NCI-H2171 (cell line): ENCODE data around the gene EIF5.

ENCODE experiments used
- DNase-seq: peaks from one replicate; lab custom pipeline; 2025; lab: John Stamatoyannopoulos, UW

Gene EIF5

DNA sequence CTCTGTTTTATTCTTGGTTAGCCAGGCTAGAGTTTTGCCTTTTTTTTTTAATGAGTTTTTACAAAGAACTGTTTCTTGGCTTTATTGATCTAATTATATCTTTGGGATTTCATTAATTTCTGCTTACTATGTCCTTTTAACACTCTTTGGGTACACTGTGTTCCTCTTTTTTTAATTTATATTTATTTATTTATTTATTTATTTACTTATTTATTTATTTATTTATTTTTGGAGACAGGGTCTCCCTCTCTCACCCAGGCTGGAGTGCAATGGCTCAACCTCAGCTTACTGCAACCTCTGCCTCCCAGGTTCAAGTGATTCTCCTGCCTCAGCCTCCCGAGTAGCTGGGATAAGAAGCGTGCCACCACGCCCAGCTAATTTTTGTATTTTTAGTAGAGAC, 36.0 kb downstream of the EIF5 start:
- no peak for DNase-seq

DNA sequence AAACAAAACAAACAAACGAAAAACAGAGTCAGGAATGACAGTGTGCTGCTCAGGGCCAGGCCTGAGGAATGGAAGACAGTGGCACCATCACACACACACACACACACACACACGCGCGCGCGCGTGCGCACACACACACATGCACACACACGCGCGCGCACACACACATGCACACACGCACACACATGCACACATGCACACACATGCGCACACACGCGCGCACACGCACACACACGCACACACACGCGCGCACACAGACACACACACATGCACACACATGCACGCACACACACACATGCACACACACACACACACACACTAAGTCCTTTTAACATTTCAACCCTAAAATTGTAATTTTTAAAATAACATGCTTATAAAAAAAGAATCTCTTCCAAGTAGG, 38.0 kb downstream of the EIF5 start:
- DNase-seq, result no peak

DNA sequence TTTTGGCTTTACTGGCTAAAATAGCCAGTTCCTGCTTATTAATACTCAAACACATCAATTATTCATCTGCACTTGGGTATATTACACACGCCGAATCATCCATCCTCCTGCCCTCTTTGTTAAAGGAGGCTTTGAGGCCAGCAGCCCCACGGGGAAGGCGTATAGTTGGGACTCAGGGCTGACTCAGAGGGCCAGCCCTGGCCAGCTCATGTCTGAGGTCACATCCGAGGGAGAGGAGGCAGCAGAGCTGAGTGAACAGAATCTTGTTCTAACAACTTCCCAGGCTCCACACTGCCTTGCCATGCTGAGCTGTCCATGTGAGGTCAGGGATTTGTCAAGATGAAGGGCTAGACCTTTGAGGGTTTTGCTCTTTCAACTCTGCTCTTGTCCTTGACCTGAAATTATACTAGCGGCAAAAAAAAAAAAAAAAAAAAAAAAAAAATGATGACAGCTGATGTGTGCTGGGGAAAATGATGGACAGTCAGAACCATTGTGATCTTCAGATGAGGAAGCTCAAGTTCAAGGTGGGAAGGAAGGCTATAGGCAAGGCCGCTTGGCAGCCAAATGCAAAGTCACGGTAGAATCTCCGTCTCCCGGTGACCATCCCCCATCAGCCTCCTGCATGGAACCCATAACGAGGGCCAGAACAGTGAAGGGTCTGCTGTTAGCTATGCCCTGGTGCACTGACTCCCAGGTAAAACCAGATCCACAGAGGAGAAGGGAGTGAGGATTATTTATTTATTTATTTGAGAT, 38.7 kb downstream of the EIF5 start:
- DNase-seq, result no peak

DNA sequence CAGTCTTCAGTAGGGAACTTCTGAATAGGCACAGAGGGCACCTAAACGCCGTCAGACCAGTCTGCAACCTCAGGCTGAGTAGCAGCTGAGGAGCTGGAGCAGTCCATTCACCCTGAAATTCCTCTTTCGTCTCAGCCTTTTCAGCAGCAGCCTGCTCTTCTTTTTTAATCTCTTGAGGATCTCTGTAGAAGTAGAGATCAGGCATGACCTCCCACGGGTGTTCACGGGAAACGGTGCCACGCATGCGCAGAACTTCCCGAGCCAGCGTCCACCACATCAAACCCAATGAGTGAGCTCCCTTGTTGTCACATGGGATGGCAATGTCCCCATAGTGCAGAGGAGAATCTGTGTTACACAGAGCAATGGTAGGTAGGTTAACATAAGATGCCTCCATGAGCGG, 40.1 kb downstream of the EIF5 start:
- DNase-seq, result no peak

DNA sequence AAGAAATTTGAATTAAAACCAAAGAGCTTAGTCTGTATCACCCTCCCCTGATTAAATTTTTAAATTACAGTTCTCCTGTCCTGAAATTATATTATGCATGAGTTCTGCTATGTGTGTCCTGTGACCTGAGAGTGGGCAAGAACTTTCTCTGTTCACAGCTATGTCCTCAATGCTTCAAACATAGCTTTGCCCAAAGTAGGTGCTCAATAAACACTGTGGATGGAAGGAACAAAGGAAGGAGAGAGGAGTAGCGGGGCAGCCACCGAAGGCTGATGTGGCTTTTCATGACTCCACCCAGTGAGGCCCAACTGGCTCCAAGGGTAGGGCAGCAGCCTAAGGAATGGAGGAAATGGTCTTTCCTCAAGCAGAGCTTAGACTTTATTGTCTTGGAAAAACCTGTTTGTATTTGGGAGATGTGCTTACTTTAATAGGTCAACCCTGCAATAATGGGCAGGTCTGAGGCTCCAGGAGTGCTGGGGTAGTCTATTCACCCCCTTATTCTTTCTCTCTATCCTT, 43.5 kb downstream of the EIF5 start:
- DNase-seq, result no peak

DNA sequence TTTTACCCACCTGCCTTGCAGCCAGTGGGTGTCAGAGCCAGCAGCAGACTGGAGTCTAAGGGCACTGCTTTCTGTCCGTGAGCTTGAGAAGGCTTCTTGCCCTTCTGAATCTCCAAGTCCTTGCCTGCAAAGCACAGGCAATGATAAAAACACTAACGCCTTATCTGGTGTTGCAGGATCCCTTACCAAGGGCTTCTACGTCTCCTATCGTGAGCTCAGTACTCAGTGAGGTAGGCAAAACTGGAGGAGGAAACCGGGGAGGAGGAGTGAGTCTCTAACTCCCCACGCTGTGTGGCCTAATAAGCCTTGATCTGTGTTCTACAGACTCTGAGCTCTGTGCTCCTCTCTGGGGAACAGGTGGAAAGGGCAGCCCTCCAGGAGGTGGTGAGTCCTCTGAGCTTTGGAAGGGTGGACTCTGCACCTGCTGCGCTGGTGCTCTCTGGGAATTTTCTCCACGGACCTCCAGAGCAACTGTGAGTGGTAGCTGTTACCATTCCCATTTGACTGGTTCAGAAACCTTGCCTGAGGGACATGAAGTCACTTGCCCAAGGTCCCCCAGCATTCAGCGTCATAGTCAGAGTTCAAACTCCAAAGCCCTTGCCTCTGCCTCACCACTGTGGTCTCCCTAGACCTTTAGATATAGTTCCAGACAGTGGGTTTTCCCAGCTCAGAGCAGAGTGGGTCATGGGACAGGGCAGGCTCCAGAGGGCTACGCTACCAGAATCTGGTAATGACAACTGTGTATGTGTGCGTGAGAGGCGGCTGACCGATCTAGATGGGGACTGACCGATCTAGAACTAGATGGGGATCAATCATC, 44.2 kb downstream of the EIF5 start:
- DNase-seq, result no peak

DNA sequence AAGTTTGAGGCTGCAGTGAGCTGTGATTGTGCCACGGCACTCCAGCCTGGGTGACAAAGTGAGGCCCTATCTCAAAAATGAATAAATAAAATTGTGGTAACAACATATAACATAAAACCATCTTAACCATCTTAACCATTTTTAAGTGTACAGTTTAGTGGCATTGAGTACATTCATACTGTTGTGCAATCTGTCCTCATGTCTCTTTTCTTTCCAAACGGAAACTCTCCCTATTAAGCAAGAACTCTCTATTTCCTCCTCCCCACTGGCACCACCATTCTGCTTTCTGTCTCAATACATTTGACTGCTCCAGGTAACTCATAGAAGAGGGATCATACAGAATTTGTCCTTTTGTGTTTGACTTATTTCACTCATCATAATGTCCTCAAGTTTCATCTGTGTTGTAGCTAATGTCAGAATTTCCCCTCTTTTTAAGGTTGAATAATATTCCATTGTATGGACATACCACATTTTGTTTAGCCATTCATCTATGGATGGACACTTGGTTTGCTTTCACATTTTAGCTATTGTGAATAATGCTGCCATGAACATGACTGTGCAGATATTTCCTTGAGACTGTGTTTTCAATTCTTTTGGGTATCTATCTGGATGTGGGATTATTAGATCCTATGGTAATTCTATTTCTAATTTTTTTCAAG, 46.8 kb downstream of the EIF5 start:
- DNase-seq, result no peak

DNA sequence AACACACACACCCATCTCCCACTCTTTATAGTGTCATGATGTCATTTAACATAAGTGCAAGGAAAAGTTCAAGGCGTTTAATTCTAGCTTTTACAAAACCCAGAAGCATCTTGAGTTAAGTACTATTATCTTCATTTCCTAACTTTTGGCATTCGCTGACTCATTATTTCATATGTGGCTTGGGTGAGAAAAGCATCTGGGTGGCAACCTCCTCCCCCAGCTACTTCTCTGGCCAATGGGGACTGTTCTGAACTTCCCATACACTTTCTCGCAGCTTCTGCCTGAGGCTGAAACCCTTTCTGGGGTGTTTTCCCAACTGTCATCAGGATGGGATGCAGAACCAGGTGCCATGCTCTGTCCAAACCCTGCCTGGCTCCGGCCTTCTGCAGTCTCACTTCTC, 48.3 kb downstream of the EIF5 start:
- no peak for DNase-seq

DNA sequence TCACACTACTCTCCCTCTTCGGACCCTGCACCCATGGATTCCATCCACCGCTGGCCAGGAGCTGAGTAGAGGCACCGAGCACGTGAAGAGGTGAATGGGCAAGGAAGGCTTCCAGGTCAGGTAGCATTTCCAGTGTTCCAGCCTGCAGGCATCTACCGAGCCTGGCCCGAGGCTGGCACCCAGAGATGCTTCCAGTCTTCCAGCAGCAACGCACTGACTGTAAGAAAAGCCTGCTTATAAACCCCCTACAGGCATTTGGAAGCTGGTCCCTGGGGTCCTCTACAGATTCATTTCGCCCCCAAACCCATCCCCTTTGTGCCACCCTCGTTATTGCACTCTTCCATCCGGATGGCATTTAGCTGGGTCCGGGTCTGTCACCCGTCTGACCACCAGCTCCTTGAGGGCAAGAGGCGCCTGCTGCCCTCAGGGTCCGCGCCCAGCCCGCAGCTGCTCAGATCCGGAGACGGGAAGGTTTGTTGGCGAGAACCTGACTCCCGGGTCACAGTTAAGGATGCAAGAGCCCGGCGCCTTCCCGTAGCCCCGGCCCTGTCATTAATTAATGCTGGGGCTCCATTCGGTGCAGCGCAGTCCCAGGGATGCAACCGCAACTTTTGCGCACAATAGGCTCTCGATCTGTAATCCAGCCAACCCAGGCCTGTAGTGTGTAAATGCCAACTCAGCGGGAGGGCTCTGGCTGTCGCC, 50.6 kb downstream of the EIF5 start:
- DNase-seq, result no peak

DNA sequence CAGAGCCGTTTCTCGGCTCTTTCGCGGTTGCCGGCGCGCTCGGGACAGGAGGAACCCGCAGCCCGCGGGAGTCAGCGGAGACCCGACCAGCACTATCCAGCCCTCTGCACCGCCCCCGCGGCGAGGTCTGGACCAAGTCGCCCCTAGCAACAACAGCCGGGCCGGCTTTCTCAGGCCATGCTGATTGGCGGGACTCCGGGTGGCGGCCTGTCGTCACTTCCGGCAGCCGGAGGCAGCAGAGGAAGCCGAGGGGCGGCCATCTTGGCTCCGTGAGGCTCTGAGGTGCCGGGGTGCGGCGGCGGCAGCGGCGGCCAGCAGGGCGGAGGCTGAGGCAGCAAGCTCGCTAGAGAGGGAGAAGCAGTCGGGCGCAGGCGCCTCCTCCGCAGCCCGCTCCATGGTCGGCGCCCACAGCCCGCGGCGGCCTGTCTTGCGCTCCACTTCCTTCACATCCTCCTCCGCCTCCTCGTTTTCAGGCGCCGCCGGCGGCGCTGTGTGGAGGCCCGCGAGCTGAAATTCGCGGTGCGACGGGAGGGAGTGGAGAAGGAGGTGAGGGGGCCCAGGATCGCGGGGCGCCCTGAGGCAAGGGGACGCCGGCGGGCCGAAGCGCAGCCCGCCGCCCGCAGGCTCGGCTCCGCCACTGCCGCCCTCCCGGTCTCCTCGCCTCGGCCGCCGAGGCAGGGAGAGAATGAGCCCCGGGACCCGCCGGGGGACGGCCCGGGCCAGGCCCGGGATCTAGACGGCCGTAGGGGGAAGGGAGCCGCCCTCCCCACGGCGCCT, 51.3 kb downstream of the EIF5 start, which contains the start of gene MARK3:
TSS of gene MARK3 (plus strand) at position 264 of the 777 bp plus-strand sequence. CDS start 615 bp downstream, outside the sequence.
- DNase-seq, result peak; percentile 98

DNA sequence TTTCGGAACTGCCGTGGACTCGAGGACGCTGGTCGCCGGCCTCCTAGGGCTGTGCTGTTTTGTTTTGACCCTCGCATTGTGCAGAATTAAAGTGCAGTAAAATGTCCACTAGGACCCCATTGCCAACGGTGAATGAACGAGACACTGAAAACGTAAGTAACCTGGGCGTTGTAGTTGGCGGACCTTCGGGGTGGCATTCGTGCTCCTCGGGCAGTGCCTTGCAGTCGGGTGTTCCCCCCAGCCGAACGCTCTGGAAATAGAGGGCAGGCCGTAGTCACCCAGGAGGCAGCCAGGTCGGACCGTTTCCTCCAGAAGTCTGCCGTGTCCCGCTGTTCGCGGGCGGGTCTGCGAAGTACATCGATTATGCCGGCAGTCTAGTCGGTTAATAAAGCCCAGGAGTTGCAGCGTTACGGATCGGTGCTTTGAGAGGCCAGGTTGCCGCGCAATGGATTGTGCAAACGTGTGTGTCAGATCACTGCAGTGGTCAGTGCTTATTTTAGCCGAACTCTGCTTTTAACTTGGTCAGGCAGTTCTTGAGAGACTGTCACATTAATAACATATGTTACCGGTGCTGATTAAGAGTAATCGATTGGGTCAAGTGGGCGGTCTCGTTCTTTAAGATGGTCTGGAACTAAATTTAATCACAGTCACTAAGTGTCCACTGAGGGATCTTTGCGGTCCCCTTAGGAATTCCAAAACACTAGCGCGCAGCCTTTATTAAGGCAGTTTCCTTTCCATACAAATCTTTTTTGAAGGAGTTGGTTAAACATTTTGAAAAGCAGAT, 52.1 kb downstream of the EIF5 start:
- peak; percentile 21 for DNase-seq

DNA sequence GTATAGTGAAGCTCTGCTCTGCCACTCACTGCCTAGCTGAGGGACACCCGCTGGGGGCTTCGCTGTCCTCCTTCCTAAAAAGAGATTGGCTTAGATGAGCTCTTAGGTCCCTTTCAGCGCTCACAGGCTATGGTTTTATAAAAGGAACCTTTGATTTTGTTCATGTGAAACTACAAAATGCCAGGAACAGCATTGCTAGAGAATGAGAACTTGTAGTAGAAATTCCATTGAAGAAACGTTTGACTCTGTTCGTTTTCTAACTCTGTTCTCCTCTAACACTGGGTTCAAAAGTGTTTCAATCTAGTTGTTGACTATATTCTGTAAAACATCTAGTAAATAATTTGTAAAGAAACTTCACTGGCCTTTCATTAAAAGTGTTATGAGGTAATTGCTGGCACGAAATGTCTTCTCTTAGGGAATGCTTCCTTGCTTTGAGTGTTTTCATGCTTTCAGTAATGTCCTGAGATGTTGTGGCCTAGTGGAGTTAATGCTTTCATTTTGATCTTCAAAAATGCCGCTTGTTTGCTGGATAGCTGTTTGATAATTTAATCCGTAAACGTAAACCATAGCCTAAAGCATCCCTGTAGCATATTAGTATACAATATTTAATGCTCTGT, 52.8 kb downstream of the EIF5 start:
- no peak for DNase-seq

DNA sequence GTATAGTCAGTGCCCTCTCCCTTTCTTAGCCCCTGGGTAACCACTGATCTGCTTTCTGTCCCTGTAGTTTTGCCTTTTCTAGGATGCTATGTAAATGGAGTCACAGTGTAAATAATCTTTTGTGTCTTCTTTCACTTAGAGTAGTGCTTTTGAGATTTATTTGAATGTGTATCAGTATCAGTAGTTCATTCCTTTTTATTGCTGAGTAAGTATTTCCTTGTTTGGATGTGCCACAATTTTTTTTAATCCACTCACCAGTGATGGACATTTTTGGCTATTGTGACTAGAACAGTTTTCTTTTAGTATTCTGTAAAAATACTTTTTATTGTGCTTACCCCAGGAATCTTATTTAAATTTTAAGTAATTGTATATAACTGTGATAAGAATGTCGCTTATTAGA, 54.6 kb downstream of the EIF5 start:
- DNase-seq, result no peak

DNA sequence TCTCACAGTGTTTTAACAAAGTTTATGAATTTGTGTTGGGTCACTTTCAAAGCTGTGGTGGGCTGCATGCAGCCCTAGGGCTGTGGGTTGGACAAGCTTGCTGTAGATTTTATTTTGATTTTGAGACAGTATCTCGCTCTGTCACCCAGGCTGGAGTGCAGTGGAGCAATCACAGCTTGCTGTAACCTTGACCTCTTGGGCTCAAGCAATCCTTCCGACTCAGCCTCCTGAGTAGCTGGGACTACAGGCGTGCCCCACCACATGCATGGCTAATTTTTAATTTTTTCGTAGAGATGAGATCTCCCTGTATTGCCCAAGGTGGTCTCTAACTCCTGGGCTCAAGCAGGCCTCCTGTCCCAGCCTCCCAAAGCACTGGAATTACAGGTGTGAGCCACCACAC, 56.6 kb downstream of the EIF5 start:
- DNase-seq, result no peak

DNA sequence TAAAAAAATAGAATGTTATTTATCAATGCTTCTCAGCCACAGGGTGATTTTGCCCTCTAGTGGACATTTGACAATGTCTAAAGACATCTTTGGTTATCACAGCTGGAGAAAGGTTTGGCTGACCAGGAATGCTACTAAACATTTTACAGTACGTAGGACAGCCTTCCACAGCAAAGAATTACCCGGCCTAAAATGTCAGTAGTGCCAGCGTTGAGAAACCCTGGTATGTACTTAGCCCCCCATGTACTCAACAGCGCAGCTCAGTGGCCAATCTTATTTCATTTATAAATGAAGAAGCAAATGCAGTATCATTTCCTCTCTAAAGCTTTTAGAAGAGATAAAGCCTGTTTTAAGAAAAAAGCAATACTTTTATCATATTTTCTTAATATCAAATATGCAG, 57.0 kb downstream of the EIF5 start:
- DNase-seq, result peak; percentile 16

DNA sequence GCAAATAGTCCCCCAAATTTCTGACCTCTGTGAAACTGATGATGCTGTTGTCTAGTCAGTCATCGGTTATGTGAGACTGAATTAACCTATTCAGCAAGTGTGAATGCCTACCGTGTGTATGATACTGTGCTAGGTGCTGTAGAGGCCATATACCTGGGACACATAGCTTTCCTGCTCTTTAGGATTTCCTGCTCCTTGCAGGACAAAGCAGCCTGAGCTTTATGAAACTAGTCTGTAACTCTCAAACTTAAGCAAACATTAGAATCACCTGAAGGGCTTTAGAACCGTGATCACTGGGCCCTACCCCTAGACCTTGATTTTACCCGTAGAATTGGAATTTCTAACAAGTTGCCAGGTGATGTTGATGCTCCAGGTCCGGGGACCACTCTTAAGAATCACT, 58.1 kb downstream of the EIF5 start:
- DNase-seq, result no peak

DNA sequence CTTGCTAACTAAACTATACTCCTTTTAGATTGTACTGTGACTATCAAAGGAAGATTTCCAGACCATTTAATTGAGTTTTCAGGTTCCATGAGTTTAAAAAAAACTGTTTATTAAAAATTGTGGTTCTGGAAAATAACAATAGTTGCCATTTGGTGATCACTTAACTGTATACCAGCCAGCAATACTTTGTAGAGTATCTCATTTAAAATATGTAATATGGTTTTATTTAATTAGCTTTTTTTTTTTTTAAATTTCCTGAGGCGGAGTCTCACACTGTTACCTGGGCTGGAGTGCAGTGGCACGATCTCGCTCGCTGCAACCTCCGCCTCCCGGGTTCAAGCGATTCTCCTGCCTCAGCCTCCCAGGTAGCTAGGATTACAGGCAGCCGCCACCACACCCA, 58.5 kb downstream of the EIF5 start:
- DNase-seq, result no peak

DNA sequence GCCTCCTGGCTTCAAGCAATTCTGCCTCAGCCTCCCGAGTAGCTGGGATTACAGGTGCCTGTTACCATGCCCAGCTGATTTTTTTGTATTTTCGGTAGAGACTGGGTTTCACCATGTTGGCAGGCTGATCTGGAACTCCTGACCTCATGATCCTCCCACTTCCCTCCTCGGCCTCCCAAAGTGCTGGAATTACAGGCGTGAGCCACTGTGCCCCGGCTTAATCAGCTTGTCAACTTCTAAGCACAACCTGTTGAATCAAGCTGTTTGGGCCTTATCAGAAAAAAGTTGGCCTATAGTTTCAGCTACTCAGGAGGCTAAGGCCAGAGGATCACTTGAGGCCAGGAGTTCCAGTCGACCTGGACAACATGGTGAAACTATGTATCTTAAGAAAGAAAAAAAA, 59.0 kb downstream of the EIF5 start:
- DNase-seq, result no peak

DNA sequence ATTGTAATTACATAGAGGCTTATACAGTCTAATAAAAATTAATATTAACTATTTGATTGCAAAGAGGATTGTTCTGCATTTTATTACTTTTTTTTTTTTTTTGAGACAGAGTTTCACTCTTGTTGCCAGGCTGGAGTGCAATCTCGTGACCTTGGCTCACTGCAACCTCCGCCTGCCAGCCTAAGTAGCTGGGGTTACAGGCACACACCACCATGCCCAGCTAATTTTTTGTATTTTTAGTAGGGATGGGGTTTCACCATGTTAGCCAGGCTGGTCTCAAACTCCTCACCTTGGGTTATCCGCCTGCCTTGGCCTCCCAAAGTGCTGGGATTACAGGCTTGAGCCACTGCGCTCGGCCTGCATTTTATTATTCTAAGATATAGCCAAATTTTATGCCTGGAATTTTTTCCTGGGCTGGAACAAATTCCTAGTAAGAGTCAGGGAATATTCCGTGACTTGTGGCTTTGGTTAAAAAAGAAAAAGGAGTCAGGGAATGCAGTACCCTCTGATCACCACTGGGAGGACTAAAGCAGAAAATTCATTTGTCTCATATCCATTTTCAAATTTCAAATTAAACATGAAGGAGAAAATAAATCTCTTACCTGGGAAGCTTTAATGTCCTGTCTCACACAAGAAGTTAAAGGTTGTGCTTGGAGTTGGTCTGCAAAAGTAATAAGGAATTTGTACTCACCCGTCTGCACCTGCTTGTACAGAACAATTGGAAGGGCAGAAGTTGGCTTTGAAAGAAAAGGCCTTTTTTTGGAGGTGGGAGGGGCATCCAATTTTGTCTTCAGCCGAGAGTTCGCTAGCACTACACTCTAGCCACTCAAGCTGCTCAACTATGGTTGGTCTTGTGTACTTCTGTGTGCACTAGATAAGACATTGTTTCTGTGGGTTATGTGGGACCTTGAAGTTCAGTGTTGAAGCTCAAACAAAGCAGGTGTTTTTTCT, 59.9 kb downstream of the EIF5 start:
- DNase-seq, result no peak
